Tibial artery (tissue), 4 donors: ENCODE data around the gene MET.
"Not testable (repeated sequence)": the region's sequence is repeated elsewhere in the genome, so short reads cannot be mapped to it uniquely, and the experiment has no call there.

Experiments used
- DNase-seq, 2 donors: peaks; one replicate each; pipeline ENCODE4 v3.0.0-alpha.2; 2019
- H3K27ac ChIP-seq, 2 donors: fragments of 200-600 bp; sonication (generic) in 1 of 2; 1 replicate in 1 of 2; 2 replicates in 1 of 2; pipeline ENCODE4 v1.5.1; 2018 to 2019; ENCODE audit warnings: mild to moderate bottlenecking in 1 of 2
- H3K27me3 ChIP-seq, 2 donors: fragments of 200-600 bp; sonication (generic) in 1 of 2; one replicate each; pipeline versions ENCODE4 v1.5.1 to v1.6.0; 2016 to 2019
- H3K36me3 ChIP-seq, 3 donors: fragments of 200-600 bp; sonication (generic) in 2 of 3; one replicate each; pipeline ENCODE4 v1.5.1; 2016 to 2019; ENCODE audit warnings: mild to moderate bottlenecking in 2 of 3
- H3K4me1 ChIP-seq, 4 donors: fragments of 200-600 bp; sonication (generic) in 2 of 4; 1 replicate in 3 of 4; 2 replicates in 1 of 4; pipeline ENCODE4 v1.5.1; 2016 to 2019
- H3K4me3 ChIP-seq, 2 donors: fragments of 200-600 bp; sonication (generic) in 1 of 2; 1 replicate in 1 of 2; 2 replicates in 1 of 2; pipeline ENCODE4 v1.5.1; 2018 to 2019; ENCODE audit warnings: mild to moderate bottlenecking in 2 of 2
- H3K9me3 ChIP-seq, 3 donors: fragments of 200-600 bp; sonication (generic) in 1 of 3; one replicate each; pipeline ENCODE4 v1.5.1; 2016 to 2019
- CTCF ChIP-seq, 2 experiments: fragments of 200-600 bp in 1 of 2; fragments of 450-650 bp in 1 of 2; IDR thresholded peaks; one replicate each; pipeline ENCODE4 v1.5.1; 2017 to 2019; ENCODE audit warnings: antibody characterized with exemption in 2 of 2, mild to moderate bottlenecking in 1 of 2, moderate library complexity in 1 of 2
- intact Hi-C: fragments of 100-400 bp; cut with DNase I; formaldehyde crosslinking; loops from one replicate; pipeline ENCODE4 v1.15.0; 2023; ENCODE audit warnings: low total_unique reads

The MET gene

GRCh38 chr7:116653204-116653603 is 18.8 kb upstream of the MET start:
- DNase-seq, result no peak
- H3K27me3 ChIP-seq, result no peaks in the 10 kb centered on the region
- no peak for TF ChIP-seq CTCF (IDR thresholded peaks at IDR 0.05)
- no peak overlapping the region for H3K4me3 ChIP-seq
- intact Hi-C loops, result no loop called here
- no peaks in the 10 kb centered on the region for H3K9me3 ChIP-seq
- H3K27ac ChIP-seq, result no peak overlapping the region
- peaks cover 0 to 10% (median 0%) of the 10 kb centered on the region in 4 donors for H3K4me1 ChIP-seq
- H3K36me3 ChIP-seq, result no peaks in the 10 kb centered on the region

- Histone ChIP-seq H3K4me3 (no peak overlapping the region), H3K9me3 (no peaks in the 10 kb centered on the region), H3K4me1 (peaks cover 0 to 10% (median 0%) of the 10 kb centered on the region in 4 donors), H3K36me3 (no peaks in the 10 kb centered on the region), H3K27me3 (no peaks in the 10 kb centered on the region), H3K27ac (no peak overlapping the region)
- TF ChIP-seq CTCF (IDR thresholded peaks at IDR 0.05), result no peak
- intact Hi-C loops, result no loop called here
- DNase-seq, result no peak
Measured at GRCh38 chr7:116653646-116654045, 18.4 kb upstream of the MET start.

- H3K4me1 ChIP-seq, H3K27me3 ChIP-seq, H3K27ac ChIP-seq, H3K36me3 ChIP-seq, H3K9me3 ChIP-seq, intact Hi-C loops, DNase-seq, H3K4me3 ChIP-seq: not testable (repeated sequence)
Measured at GRCh38 chr7:116659248-116659647, 12.7 kb upstream of the MET start.

- no peak for TF ChIP-seq CTCF (IDR thresholded peaks at IDR 0.05)
- intact Hi-C loops, result no loop called here
- no peaks in the 10 kb centered on the region for H3K27me3 ChIP-seq
- no peak for DNase-seq
- H3K27ac ChIP-seq, result no peak overlapping the region
- no peak overlapping the region for H3K4me3 ChIP-seq
- no peaks in the 10 kb centered on the region for H3K4me1 ChIP-seq
- H3K9me3 ChIP-seq, result no peaks in the 10 kb centered on the region
- H3K36me3 ChIP-seq, result no peaks in the 10 kb centered on the region
Measured at GRCh38 chr7:116661865-116662264, 10.1 kb upstream of the MET start.

- Histone ChIP-seq H3K9me3 (no peaks in the 10 kb centered on the region), H3K27me3 (no peaks in the 10 kb centered on the region), H3K4me3 (no peak overlapping the region), H3K36me3 (no peaks in the 10 kb centered on the region), H3K4me1 (no peaks in the 10 kb centered on the region), H3K27ac (no peak overlapping the region)
- DNase-seq, result no peak
- TF ChIP-seq CTCF (IDR thresholded peaks at IDR 0.05), result no peak
- intact Hi-C loops, result no loop called here
Measured at GRCh38 chr7:116663744-116664143, 8.3 kb upstream of the MET start.

- no peak for DNase-seq
- no peak overlapping the region for H3K27ac ChIP-seq
- intact Hi-C loops, result no loop called here
Measured at GRCh38 chr7:116665332-116665996, 6.5 kb upstream of the MET start.

More at GRCh38 chr7:116665332-116665996, 6.5 kb upstream of the MET start:
- Histone ChIP-seq H3K27me3 (no peaks in the 10 kb centered on the region), H3K4me1 (no peaks in the 10 kb centered on the region), H3K4me3 (no peak overlapping the region), H3K9me3 (no peaks in the 10 kb centered on the region), H3K36me3 (no peaks in the 10 kb centered on the region)
- TF ChIP-seq CTCF (IDR thresholded peaks at IDR 0.05), result no peak
